ENCODE data around the gene HINT2.

DNA sequence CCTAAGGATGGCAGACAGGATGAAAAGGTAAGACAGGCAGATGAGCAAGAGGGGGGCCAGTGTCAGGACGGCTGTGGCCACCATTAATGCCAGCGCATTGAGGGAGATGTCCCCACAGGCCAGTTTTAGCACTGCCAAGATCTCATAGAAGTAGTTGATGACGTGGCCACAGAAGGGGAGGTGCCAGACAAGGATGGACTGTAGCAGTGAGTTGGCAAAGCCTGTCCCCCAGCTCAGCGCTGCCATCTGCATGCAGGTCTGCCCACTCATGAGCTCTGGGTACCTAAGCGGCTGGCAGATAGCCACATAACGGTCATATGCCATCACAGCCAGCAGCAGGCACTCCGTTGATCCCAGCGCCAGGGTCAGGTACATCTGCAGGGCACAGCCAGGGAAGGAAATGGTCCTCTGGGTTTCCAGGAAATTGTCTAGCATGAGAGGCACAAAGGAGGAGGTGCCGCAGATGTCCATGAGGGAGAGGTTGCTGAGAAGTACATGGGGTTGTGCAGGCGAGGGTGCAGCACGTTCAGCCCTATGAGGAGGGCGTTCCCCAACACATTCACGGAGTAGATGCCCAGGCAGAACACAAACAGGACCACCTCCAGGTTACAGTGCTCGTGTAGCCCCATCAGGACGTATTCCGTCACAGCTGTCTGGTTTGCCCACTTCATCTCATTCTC is 44.6 kb upstream of the HINT2 start:
- TF ChIP-seq EZH2 (IDR thresholded peaks at IDR 0.05; ENCODE audit: borderline replicate concordance, low read depth, low read length, poor library complexity, severe bottlenecking) = no peak
- TF ChIP-seq, protein P1, sequence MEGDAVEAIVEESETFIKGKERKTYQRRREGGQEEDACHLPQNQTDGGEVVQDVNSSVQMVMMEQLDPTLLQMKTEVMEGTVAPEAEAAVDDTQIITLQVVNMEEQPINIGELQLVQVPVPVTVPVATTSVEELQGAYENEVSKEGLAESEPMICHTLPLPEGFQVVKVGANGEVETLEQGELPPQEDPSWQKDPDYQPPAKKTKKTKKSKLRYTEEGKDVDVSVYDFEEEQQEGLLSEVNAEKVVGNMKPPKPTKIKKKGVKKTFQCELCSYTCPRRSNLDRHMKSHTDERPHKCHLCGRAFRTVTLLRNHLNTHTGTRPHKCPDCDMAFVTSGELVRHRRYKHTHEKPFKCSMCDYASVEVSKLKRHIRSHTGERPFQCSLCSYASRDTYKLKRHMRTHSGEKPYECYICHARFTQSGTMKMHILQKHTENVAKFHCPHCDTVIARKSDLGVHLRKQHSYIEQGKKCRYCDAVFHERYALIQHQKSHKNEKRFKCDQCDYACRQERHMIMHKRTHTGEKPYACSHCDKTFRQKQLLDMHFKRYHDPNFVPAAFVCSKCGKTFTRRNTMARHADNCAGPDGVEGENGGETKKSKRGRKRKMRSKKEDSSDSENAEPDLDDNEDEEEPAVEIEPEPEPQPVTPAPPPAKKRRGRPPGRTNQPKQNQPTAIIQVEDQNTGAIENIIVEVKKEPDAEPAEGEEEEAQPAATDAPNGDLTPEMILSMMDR (conservative IDR thresholded peaks at IDR 0.05; ENCODE audit: low read depth, low read length) = no peak

Data from A673 (cell line).